NCI-H226 (cell line): Measurements from ENCODE around the gene ALDH18A1.

Experiments
- DNase-seq: peaks from one replicate; pipeline ENCODE4 v3.0.0-alpha.2; 2015

ALDH18A1 gene

GRCh38 chr10:95574649-95575365, 81.7 kb downstream of the ALDH18A1 start:
- DNase-seq: no peak

GRCh38 chr10:95573964-95574604, 82.4 kb downstream of the ALDH18A1 start:
- DNase-seq: no peak

- DNase-seq: no peak
Observed at GRCh38 chr10:95573527-95573926, 83.0 kb downstream of the ALDH18A1 start.

- no peak for DNase-seq
Observed at GRCh38 chr10:95572131-95572820, 84.2 kb downstream of the ALDH18A1 start.

GRCh38 chr10:95571390-95571789, 85.1 kb downstream of the ALDH18A1 start:
- no peak for DNase-seq

GRCh38 chr10:95569368-95569767, 87.1 kb downstream of the ALDH18A1 start:
- DNase-seq: no peak

- DNase-seq: peak; percentile 15
Observed at GRCh38 chr10:95567903-95568630, 88.4 kb downstream of the ALDH18A1 start.

- DNase-seq: no peak
Observed at GRCh38 chr10:95566136-95566535, 90.4 kb downstream of the ALDH18A1 start.

GRCh38 chr10:95565336-95565735, 91.2 kb downstream of the ALDH18A1 start:
- no peak for DNase-seq

- DNase-seq: no peak
Observed at GRCh38 chr10:95564291-95564690, 92.2 kb downstream of the ALDH18A1 start.

GRCh38 chr10:95562341-95562965, 94.1 kb downstream of the ALDH18A1 start:
- DNase-seq: no peak

GRCh38 chr10:95561864-95562177, 94.7 kb downstream of the ALDH18A1 start:
- DNase-seq: no peak

GRCh38 chr10:95561177-95561863, 95.2 kb downstream of the ALDH18A1 start, which contains the start of gene SORBS1:
SORBS1 (minus strand) TSS chr10:95561371; CDS start chr10:95441135, 120,236 bp downstream.
- peak; percentile 95 for DNase-seq

GRCh38 chr10:95560278-95561176, 96.0 kb downstream of the ALDH18A1 start:
- no peak for DNase-seq

- no peak for DNase-seq
Observed at GRCh38 chr10:95559896-95560277, 96.6 kb downstream of the ALDH18A1 start.

- no peak for DNase-seq
Observed at GRCh38 chr10:95559471-95559870, 97.0 kb downstream of the ALDH18A1 start.

GRCh38 chr10:95558593-95559320, 97.8 kb downstream of the ALDH18A1 start:
- no peak for DNase-seq

GRCh38 chr10:95556994-95557767, 99.3 kb downstream of the ALDH18A1 start:
- DNase-seq: no peak
